ENCODE measurements around the gene SCGB2A2. TPM values are rescaled to one million over a fixed set of nuclear protein-coding genes. Genes with fewer than 3 reads are reported as not detected.

SCGB2A2 gene
- total RNA-seq, 1 donor from 2014 or later = not detected

DNA sequence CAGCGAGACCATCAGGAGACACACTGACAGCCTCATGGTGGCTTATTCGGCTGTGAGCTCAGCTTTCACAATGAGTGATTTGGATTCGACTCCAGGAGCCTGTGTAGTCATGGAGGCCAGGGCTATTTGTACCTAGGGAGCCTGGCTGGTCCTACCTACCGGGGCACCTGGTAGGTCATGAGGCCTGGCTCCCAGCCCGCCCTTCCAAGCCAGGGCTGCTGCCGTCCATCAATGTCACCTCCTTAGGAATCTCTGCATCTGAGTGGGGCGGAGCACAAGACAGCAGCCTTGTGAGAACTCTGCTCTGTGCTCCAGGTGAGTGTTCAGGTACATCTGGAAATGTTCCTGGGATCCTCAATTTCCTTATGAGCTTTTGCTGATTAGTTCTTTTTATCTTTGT lies 29.0 kb downstream of the SCGB2A2 start, which contains the start of gene SCGB1D4:
SCGB1D4 (minus strand) TSS at position 101 of the 400 bp plus-strand sequence; CDS start at position 36, 65 bp downstream.
- no peak for DNase-seq (ENCODE audit: extremely low read depth, low read depth, low spot score)

DNA sequence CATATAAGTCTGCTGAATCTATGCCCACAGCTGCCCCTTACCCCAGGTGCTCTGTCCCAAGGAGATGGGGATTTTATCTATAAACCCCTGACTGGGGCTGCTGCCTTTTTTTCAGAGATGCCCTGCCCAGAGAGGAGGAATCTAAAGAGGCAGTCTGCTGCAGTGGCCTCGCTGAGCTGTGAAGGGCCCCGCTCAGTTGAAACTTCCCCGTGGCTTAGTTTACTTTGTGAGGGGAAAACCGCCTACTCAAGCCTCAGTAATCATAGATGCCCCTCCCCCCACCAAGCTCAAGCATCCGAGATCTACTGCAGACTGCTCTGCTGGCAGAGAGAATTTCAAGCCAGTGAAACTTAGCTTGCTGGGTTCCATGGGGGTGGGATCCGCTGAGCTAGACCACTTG lies 36.3 kb downstream of the SCGB2A2 start:
- DNase-seq (ENCODE audit: extremely low read depth, low read depth, low spot score) = no peak

DNA sequence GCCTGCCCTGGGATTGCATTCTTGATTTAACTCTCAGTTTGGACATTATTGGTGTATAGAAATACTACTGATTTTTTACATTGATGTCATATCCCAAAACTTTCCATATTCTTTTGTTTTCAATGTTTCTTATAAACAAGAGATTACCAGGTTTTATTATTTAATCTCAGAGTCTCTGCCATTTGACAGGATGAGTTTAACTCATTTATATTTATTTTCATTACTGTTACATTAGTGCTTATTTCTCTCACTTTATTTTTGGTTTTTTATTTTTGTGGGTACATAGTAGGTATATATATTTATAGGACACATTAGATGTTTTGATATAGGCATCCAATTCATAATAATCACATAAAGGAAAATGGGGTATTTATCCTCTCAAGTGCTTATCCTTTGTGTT lies 38.0 kb downstream of the SCGB2A2 start:
- no peak for DNase-seq (ENCODE audit: extremely low read depth, low read depth, low spot score)

- no peak for DNase-seq (ENCODE audit: extremely low read depth, low read depth, low spot score)
Measured at GRCh38 chr11:62309991-62310390, 40.0 kb downstream of the SCGB2A2 start.

- DNase-seq (ENCODE audit: extremely low read depth, low read depth, low spot score) = no peak
Measured at GRCh38 chr11:62315431-62315830, 45.5 kb downstream of the SCGB2A2 start.

- no peak for DNase-seq (ENCODE audit: extremely low read depth, low read depth, low spot score)
Measured at GRCh38 chr11:62322524-62322923, 52.6 kb downstream of the SCGB2A2 start.

Other genes with a start within 250 kb of the SCGB2A2 start
- 16.9 and 26.5 TPM in 2 replicates for gene INCENP, start 146.1 kb upstream of the SCGB2A2 start, total RNA-seq
- not detected in 2 replicates for gene SCGB1D1, start 79.9 kb upstream of the SCGB2A2 start, total RNA-seq
- not detected in 2 replicates for gene SCGB2A1, start 61.5 kb upstream of the SCGB2A2 start, total RNA-seq
- not detected in 2 replicates for gene SCGB1D2, start 27.9 kb upstream of the SCGB2A2 start, total RNA-seq
- gene SCGB1D4, start 28.9 kb downstream of the SCGB2A2 start, total RNA-seq = not detected in 2 replicates
- gene ASRGL1, start 67.3 kb downstream of the SCGB2A2 start, total RNA-seq = 7.8 and 41.4 TPM in 2 replicates
- not detected in 2 replicates for gene SCGB1A1, start 148.9 kb downstream of the SCGB2A2 start, total RNA-seq